Measurements from ENCODE around the gene GIMAP5. TPM values are rescaled to one million over a fixed set of nuclear protein-coding genes. Genes with fewer than 3 reads are reported as not detected.

The GIMAP5 gene
- total RNA-seq, 2 donors from 2014 or later = 44.1 to 65.3 TPM

GRCh38 chr7:150722431-150722931 lies 14.7 kb upstream of the GIMAP5 start:
- DNase-seq = no peak
- peak overlapping the region; percentile 58 for H3K4me3 Mint-ChIP-seq
- ATAC-seq = no peak
- no peak overlapping the region for H3K27ac Mint-ChIP-seq
- peaks cover 7% of the 10 kb centered on the region for H3K9me3 ChIP-seq (ENCODE audit: control insufficient read depth, low read length, poor library complexity, severe bottlenecking)
- peaks cover 18% of the 10 kb centered on the region for H3K36me3 Mint-ChIP-seq (ENCODE audit: low read depth)
- H3K27me3 Mint-ChIP-seq = no peaks in the 10 kb centered on the region
- H3K4me1 Mint-ChIP-seq = peaks cover 30% of the 10 kb centered on the region

GRCh38 chr7:150723467-150723866 lies 13.8 kb upstream of the GIMAP5 start:
- DNase-seq = no peak
- ATAC-seq = no peak
- H3K4me1 Mint-ChIP-seq = peaks cover 23% of the 10 kb centered on the region

GRCh38 chr7:150727381-150727780 lies 9.8 kb upstream of the GIMAP5 start:
- Mint-ChIP-seq H3K4me3 (no peak overlapping the region), H3K4me1 (peaks cover 18% of the 10 kb centered on the region), H3K36me3 (ENCODE audit: low read depth) (peaks cover 5% of the 10 kb centered on the region), H3K27ac (no peak overlapping the region), H3K27me3 (no peaks in the 10 kb centered on the region)
- peaks cover 11% of the 10 kb centered on the region for H3K9me3 ChIP-seq (ENCODE audit: control insufficient read depth, low read length, poor library complexity, severe bottlenecking)
- DNase-seq = no peak
- ATAC-seq = no peak

More at GRCh38 chr7:150723467-150723866, 13.8 kb upstream of the GIMAP5 start:
- Mint-ChIP-seq H3K27me3 (no peaks in the 10 kb centered on the region), H3K4me3 (peak overlapping the region; percentile 47), H3K27ac (peak overlapping the region; percentile 12), H3K36me3 (ENCODE audit: low read depth) (peaks cover 11% of the 10 kb centered on the region)
- peaks cover 11% of the 10 kb centered on the region for H3K9me3 ChIP-seq (ENCODE audit: control insufficient read depth, low read length, poor library complexity, severe bottlenecking)

- ATAC-seq = no peak
- Mint-ChIP-seq H3K27me3 (no peaks in the 10 kb centered on the region), H3K27ac (no peak overlapping the region), H3K4me1 (peaks cover 23% of the 10 kb centered on the region), H3K36me3 (ENCODE audit: low read depth) (peaks cover 5% of the 10 kb centered on the region), H3K4me3 (no peak overlapping the region)
- no peak for DNase-seq
- peaks cover 11% of the 10 kb centered on the region for H3K9me3 ChIP-seq (ENCODE audit: control insufficient read depth, low read length, poor library complexity, severe bottlenecking)
These were observed 9.2 kb upstream of the GIMAP5 start for GRCh38 chr7:150728011-150728410.

- H3K9me3 ChIP-seq (ENCODE audit: control insufficient read depth, low read length, poor library complexity, severe bottlenecking) = peaks cover 11% of the 10 kb centered on the region
- ATAC-seq (no peak), DNase-seq (no peak)
- no peak overlapping the region for H3K4me3 Mint-ChIP-seq
- no peaks in the 10 kb centered on the region for H3K27me3 Mint-ChIP-seq
- no peak overlapping the region for H3K27ac Mint-ChIP-seq
- H3K36me3 Mint-ChIP-seq (ENCODE audit: low read depth) = peaks cover 5% of the 10 kb centered on the region
- peaks cover 29% of the 10 kb centered on the region for H3K4me1 Mint-ChIP-seq
These were observed 8.6 kb upstream of the GIMAP5 start for GRCh38 chr7:150728609-150729008.

GRCh38 chr7:150731916-150732315 lies 5.3 kb upstream of the GIMAP5 start:
- Mint-ChIP-seq H3K27ac (peak overlapping the region; percentile 98), H3K4me3 (peak overlapping the region; percentile 61), H3K4me1 (peaks cover 55% of the 10 kb centered on the region), H3K36me3 (ENCODE audit: low read depth) (no peaks in the 10 kb centered on the region), H3K27me3 (no peaks in the 10 kb centered on the region)
- H3K9me3 ChIP-seq (ENCODE audit: control insufficient read depth, low read length, poor library complexity, severe bottlenecking) = peaks cover 4% of the 10 kb centered on the region
- ATAC-seq (peak; percentile 49), DNase-seq (no peak)

- H3K9me3 ChIP-seq (ENCODE audit: control insufficient read depth, low read length, poor library complexity, severe bottlenecking) = peaks cover under 1% of the 10 kb centered on the region
- H3K36me3 Mint-ChIP-seq (ENCODE audit: low read depth) = peaks cover 2% of the 10 kb centered on the region
- H3K27me3 Mint-ChIP-seq = no peaks in the 10 kb centered on the region
- H3K27ac Mint-ChIP-seq = peak overlapping the region; percentile 98
- H3K4me1 Mint-ChIP-seq = peaks cover 57% of the 10 kb centered on the region
- ATAC-seq (peak; percentile 48), DNase-seq (no peak)
- H3K4me3 Mint-ChIP-seq = no peak overlapping the region
These were observed 4.3 kb upstream of the GIMAP5 start for GRCh38 chr7:150732786-150733481.

DNA sequence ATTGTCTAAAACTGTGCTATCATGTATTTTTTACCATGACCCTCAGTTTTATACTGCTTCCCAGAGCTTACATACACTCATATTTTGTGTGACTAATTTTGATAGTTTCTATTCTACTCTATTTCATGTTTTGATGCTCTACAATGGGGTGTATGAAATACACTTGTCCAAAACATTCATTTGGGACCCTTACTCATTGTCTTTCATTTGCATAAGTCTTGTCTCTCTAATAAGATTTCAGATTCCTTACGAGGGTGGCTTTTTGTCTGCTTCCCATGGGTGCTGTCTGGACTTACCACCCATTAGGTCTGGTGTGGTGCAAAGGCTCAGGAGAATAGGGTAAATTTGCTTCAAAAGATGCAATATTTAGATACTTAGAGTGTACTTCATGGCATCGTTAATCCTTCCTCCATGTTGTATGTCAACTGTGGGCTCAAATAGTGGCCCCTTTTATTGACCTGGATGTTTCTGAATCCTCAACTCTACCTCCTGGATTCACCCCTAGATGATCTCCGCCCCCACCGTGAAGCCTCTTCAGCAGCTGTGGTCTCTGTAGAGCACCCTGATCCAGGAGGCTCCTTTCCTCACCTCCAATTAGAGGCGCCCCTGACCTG lies 3.6 kb upstream of the GIMAP5 start:
- ATAC-seq (no peak), DNase-seq (no peak)
- H3K9me3 ChIP-seq (ENCODE audit: control insufficient read depth, low read length, poor library complexity, severe bottlenecking) = no peaks in the 10 kb centered on the region
- Mint-ChIP-seq H3K4me3 (no peak overlapping the region), H3K36me3 (ENCODE audit: low read depth) (peaks cover 7% of the 10 kb centered on the region), H3K27ac (peak overlapping the region; percentile 98), H3K4me1 (peaks cover 59% of the 10 kb centered on the region), H3K27me3 (no peaks in the 10 kb centered on the region)

- H3K9me3 ChIP-seq (ENCODE audit: control insufficient read depth, low read length, poor library complexity, severe bottlenecking) = no peaks in the 10 kb centered on the region
- no peak overlapping the region for H3K4me3 Mint-ChIP-seq
- H3K27me3 Mint-ChIP-seq = no peaks in the 10 kb centered on the region
- H3K36me3 Mint-ChIP-seq (ENCODE audit: low read depth) = peaks cover 9% of the 10 kb centered on the region
- H3K4me1 Mint-ChIP-seq = peaks cover 63% of the 10 kb centered on the region
- peak overlapping the region; percentile 98 for H3K27ac Mint-ChIP-seq
- DNase-seq (no peak), ATAC-seq (no peak)
These were observed 3.0 kb upstream of the GIMAP5 start for GRCh38 chr7:150734254-150734653.

- Mint-ChIP-seq H3K27me3 (no peaks in the 10 kb centered on the region), H3K27ac (peak overlapping the region; percentile 98), H3K4me1 (peaks cover 67% of the 10 kb centered on the region), H3K4me3 (peak overlapping the region; percentile 98), H3K36me3 (ENCODE audit: low read depth) (peaks cover 19% of the 10 kb centered on the region)
- DNase-seq (no peak), ATAC-seq (no peak)
- H3K9me3 ChIP-seq (ENCODE audit: control insufficient read depth, low read length, poor library complexity, severe bottlenecking) = no peaks in the 10 kb centered on the region
These were observed 1.4 kb upstream of the GIMAP5 start for GRCh38 chr7:150735596-150736358.

DNA sequence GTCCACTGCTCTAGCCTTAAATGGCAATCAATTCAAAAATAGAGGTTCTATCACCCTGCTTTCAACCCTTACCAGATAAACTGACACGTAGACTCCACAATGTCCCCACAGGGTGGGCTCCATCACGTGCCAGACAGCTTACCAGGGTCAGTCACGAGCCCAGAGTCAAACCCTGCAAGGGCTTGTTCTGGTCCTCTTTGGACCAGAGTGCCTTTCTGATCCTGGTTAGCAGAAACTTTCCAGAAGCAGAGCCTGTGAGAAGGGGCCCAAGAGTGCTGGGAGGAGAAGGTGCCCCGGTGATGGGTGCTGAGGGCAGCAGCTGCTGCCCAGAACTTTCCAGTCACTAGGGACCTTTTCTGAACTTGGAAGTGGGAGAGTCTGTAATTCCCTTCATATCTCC lies 354 bp upstream of the GIMAP5 start:
- peak overlapping the region; percentile 98 for H3K27ac Mint-ChIP-seq
- peaks cover 28% of the 10 kb centered on the region for H3K36me3 Mint-ChIP-seq (ENCODE audit: low read depth)
- ATAC-seq (peak; percentile 12), DNase-seq (no peak)
- peak overlapping the region; percentile 98 for H3K4me3 Mint-ChIP-seq
- peaks cover 72% of the 10 kb centered on the region for H3K4me1 Mint-ChIP-seq
- no peaks in the 10 kb centered on the region for H3K27me3 Mint-ChIP-seq
- H3K9me3 ChIP-seq (ENCODE audit: control insufficient read depth, low read length, poor library complexity, severe bottlenecking) = no peaks in the 10 kb centered on the region

GRCh38 chr7:150738092-150738491 lies 874 bp downstream of the GIMAP5 start:
- Mint-ChIP-seq H3K36me3 (ENCODE audit: low read depth) (peaks cover 40% of the 10 kb centered on the region), H3K4me1 (peaks cover 74% of the 10 kb centered on the region), H3K4me3 (peak overlapping the region; percentile 98), H3K27ac (peak overlapping the region; percentile 98), H3K27me3 (no peaks in the 10 kb centered on the region)
- peak; percentile 43 for ATAC-seq
- no peak for DNase-seq
- H3K9me3 ChIP-seq (ENCODE audit: control insufficient read depth, low read length, poor library complexity, severe bottlenecking) = no peaks in the 10 kb centered on the region

GRCh38 chr7:150738591-150739001 lies 1.4 kb downstream of the GIMAP5 start:
- no peak for ATAC-seq
- DNase-seq = no peak
- Mint-ChIP-seq H3K27me3 (no peaks in the 10 kb centered on the region), H3K4me3 (peak overlapping the region; percentile 98), H3K36me3 (ENCODE audit: low read depth) (peaks cover 43% of the 10 kb centered on the region), H3K4me1 (peaks cover 74% of the 10 kb centered on the region), H3K27ac (peak overlapping the region; percentile 98)
- H3K9me3 ChIP-seq (ENCODE audit: control insufficient read depth, low read length, poor library complexity, severe bottlenecking) = no peaks in the 10 kb centered on the region

Data from T-helper 17 cell (primary cell).